GM12878 (cell line): Measurements from ENCODE around the gene TSC22D4. TPM values are rescaled to one million over a fixed set of nuclear protein-coding genes. Genes with fewer than 3 reads are reported as not detected.
A peak's percentile ranks its signal among the peaks of the same experiment; 100 is the strongest.

ENCODE experiments used
- ATAC-seq: fragments of 200-7000 bp; cut with Tn5 transposase; 3 replicates; pipeline ENCODE4 v1.9.1; 2020; ENCODE audit warnings: mild to moderate bottlenecking, moderate library complexity
- BruUV-seq: library from RNA; stranded (reverse); fragments of 400-500 nt; replicated peaks from 2 replicates; lab custom pipeline; 2021; lab: Mats Ljungman, UMichigan
- CTCF ChIA-PET: fragments of 300-600 bp; sonication (Branson Sonifier 250); formaldehyde crosslinking; extraction: SDS; loops from one replicate; lab custom pipeline; 2021; ENCODE audit warnings: inconsistent platforms; lab: Yijun Ruan, JAX
- POLR2A ChIA-PET: fragments of 350-600 bp; formaldehyde crosslinking; extraction: SDS; loops from one replicate; lab custom pipeline; 2021; ENCODE audit warnings: inconsistent platforms; lab: Charles Lee
- RAD21 ChIA-PET: fragments of 300-600 bp; sonication (Branson Sonifier 250); formaldehyde crosslinking; loops from one replicate; lab custom pipeline; 2023; ENCODE audit warnings: antibody characterized with exemption; ENCODE audit not compliant: unreplicated experiment; lab: Charles Lee
- SMC1A ChIA-PET: fragments of 300-600 bp; sonication (Branson Sonifier 250); formaldehyde crosslinking; loops from one replicate; lab custom pipeline; 2023; ENCODE audit not compliant: unreplicated experiment, uncharacterized antibody; lab: Charles Lee
- DNase-seq: peaks from one replicate; pipeline ENCODE4 v3.0.0-alpha.2; 2011; ENCODE audit warnings: low read depth, low spot score
- FAIRE-seq: peaks from 3 replicates; lab custom pipeline; 2011; peaks lifted over from hg19 to GRCh38; lab: Jason Lieb, UNC
- H2AFZ ChIP-seq: 2 replicates; pipeline ENCODE4 v1.6.0; 2011; ENCODE audit warnings: low read depth, low read length, control low read depth; ENCODE audit not compliant: control insufficient read depth
- H3K27ac ChIP-seq: 2 replicates; pipeline ENCODE4 v1.5.1; 2011; ENCODE audit warnings: control low read depth; ENCODE audit not compliant: control insufficient read depth, insufficient read depth
- H3K27me3 ChIP-seq, 2 experiments: replicated peaks in 1 of 2; 2 replicates each; pipeline versions ENCODE4 v1.6.0 to v1.6.1; 2011; ENCODE audit warnings: low read length in 1 of 2; ENCODE audit not compliant: control insufficient read depth in 2 of 2, insufficient read depth in 2 of 2
- H3K36me3 ChIP-seq, 2 experiments: 2 replicates each; pipeline ENCODE4 v1.5.1; 2011; ENCODE audit warnings: low read length in 1 of 2; ENCODE audit not compliant: control insufficient read depth in 2 of 2, insufficient read depth in 2 of 2
- H3K4me1 ChIP-seq: 2 replicates; pipeline ENCODE4 v1.6.1; 2011; ENCODE audit warnings: mild to moderate bottlenecking, low read length, moderate library complexity, mixed read lengths; ENCODE audit not compliant: control insufficient read depth, insufficient read depth
- H3K4me2 ChIP-seq: 2 replicates; pipeline ENCODE4 v1.6.0; 2011; ENCODE audit warnings: control low read depth; ENCODE audit not compliant: control insufficient read depth, insufficient read depth
- H3K4me3 ChIP-seq: fragments of 200-600 bp; sonication (generic); 2 replicates; pipeline ENCODE4 v1.5.1; 2016
- H3K79me2 ChIP-seq: 2 replicates; pipeline ENCODE4 v1.6.0; 2011; ENCODE audit warnings: low read length; ENCODE audit not compliant: control insufficient read depth, insufficient read depth
- H3K9ac ChIP-seq: 2 replicates; pipeline ENCODE4 v1.8.0; 2011; ENCODE audit warnings: low read length, control low read depth, mixed read lengths; ENCODE audit not compliant: control insufficient read depth, insufficient read depth
- H3K9me3 ChIP-seq: replicated peaks from 3 replicates; pipeline ENCODE4 v1.5.1; 2011; ENCODE audit warnings: mild to moderate bottlenecking, low read length; ENCODE audit not compliant: control insufficient read depth, insufficient read depth
- H4K20me1 ChIP-seq: 2 replicates; pipeline ENCODE4 v1.6.0; 2011; ENCODE audit not compliant: control insufficient read depth, insufficient read depth
- ATF2 ChIP-seq: IDR thresholded peaks from 2 replicates; pipeline ENCODE4 v1.6.1; 2012; ENCODE audit warnings: low read length, inconsistent platforms
- ATF3 ChIP-seq: IDR thresholded peaks from 2 replicates; pipeline ENCODE4 v1.6.1; 2011; ENCODE audit warnings: low read depth, mild to moderate bottlenecking, low read length, moderate library complexity, borderline replicate concordance; ENCODE audit errors: extremely low read depth
- CHD4 ChIP-seq: fragments of 200-600 bp; sonication (generic); IDR thresholded peaks from 2 replicates; pipeline ENCODE4 v1.6.1; 2016; ENCODE audit warnings: mild to moderate bottlenecking
- E2F4 ChIP-seq: IDR thresholded peaks from 2 replicates; pipeline ENCODE4 v1.6.1; 2012; ENCODE audit warnings: low read depth, low read length, improper control_type of control experiment
- EED ChIP-seq: sonication (generic); IDR thresholded peaks from 2 replicates; pipeline ENCODE4 v1.6.1; 2016; ENCODE audit warnings: antibody characterized with exemption, low read depth
- ETV6 ChIP-seq, 2 experiments: fragments of 450-650 bp in 1 of 2; IDR thresholded peaks in 1 of 2; conservative IDR thresholded peaks in 1 of 2; 2 replicates each; pipeline ENCODE4 v1.6.1; 2014; ENCODE audit warnings: antibody characterized with exemption in 1 of 2, borderline replicate concordance in 1 of 2, low read depth in 1 of 2, mild to moderate bottlenecking in 1 of 2, moderate library complexity in 1 of 2
- IKZF1 ChIP-seq: fragments of 450-650 bp; conservative IDR thresholded peaks from 2 replicates; pipeline ENCODE4 v1.6.1; 2017; ENCODE audit warnings: antibody characterized with exemption, mild to moderate bottlenecking
- IKZF2 ChIP-seq, 2 experiments: fragments of 450-650 bp; IDR thresholded peaks; 2 replicates each; pipeline ENCODE4 v1.6.1; 2017; ENCODE audit warnings: mild to moderate bottlenecking in 2 of 2, moderate library complexity in 2 of 2
- IRF4 ChIP-seq: IDR thresholded peaks from 2 replicates; pipeline ENCODE4 v1.6.1; 2011; ENCODE audit warnings: low read depth, low read length
- MTA2 ChIP-seq: fragments of 450-650 bp; IDR thresholded peaks from 2 replicates; pipeline ENCODE4 v1.6.1; 2016; ENCODE audit warnings: low read depth, mild to moderate bottlenecking, moderate library complexity
- NFXL1 ChIP-seq: fragments of 450-650 bp; IDR thresholded peaks from 2 replicates; pipeline ENCODE4 v1.6.1; 2017; ENCODE audit warnings: antibody characterized with exemption, mild to moderate bottlenecking, borderline replicate concordance
- NR2F1 ChIP-seq: fragments of 450-650 bp; conservative IDR thresholded peaks from 2 replicates; pipeline ENCODE4 v1.6.1; 2017; ENCODE audit warnings: mild to moderate bottlenecking
- PKNOX1 ChIP-seq: fragments of 450-650 bp; IDR thresholded peaks from 2 replicates; pipeline ENCODE4 v1.6.1; 2016; ENCODE audit warnings: mild to moderate bottlenecking
- RUNX3 ChIP-seq: IDR thresholded peaks from 2 replicates; pipeline ENCODE4 v1.6.1; 2012; ENCODE audit warnings: low read length, inconsistent platforms
- SIN3A ChIP-seq: IDR thresholded peaks from 2 replicates; pipeline ENCODE4 v1.6.1; 2012; ENCODE audit warnings: low read depth, low read length, improper control_type of control experiment
- SPI1 ChIP-seq: IDR thresholded peaks from 2 replicates; pipeline ENCODE4 v1.6.1; 2011; ENCODE audit warnings: low read depth, mild to moderate bottlenecking, low read length, moderate library complexity, borderline replicate concordance; ENCODE audit not compliant: insufficient read depth
- SREBF1 ChIP-seq: IDR thresholded peaks from 2 replicates; pipeline ENCODE4 v1.6.1; 2012; ENCODE audit warnings: mild to moderate bottlenecking, low read length
- STAT3 ChIP-seq: IDR thresholded peaks from 2 replicates; pipeline ENCODE4 v1.6.1; 2011; ENCODE audit warnings: low read depth, low read length, improper control_type of control experiment
- SUPT20H ChIP-seq: IDR thresholded peaks from 2 replicates; pipeline ENCODE4 v1.6.1; 2011; ENCODE audit warnings: low read depth, mild to moderate bottlenecking, low read length, moderate library complexity, borderline replicate concordance; ENCODE audit not compliant: control insufficient read depth
- WGBS: methylation state at CpG from one replicate; pipeline ENCODE4 v1.1.6; 2016; ENCODE audit warnings: low lambda C conversion rate; ENCODE audit not compliant: insufficient replicate concordance, insufficient coverage; ENCODE audit errors: missing lambda C conversion rate; 5-methylcytosine and 5-hydroxymethylcytosine counted together
- in situ Hi-C: fragments of 300-500 bp; cut with MboI; formaldehyde crosslinking; loops from 9 replicates; pipeline ENCODE4 v1.14.3; 2018; ENCODE audit warnings: mixed read lengths
- intact Hi-C: fragments of 100-400 bp; cut with micrococcal nuclease; formaldehyde crosslinking; loops from one replicate; pipeline ENCODE4 v1.14.2; 2022; ENCODE audit not compliant: unreplicated experiment
- polyA plus RNA-seq, 11 experiments: library from polyadenylated mRNA; depleted of rRNA in 4 of 11; unstranded in 6 of 11; stranded (reverse) in 5 of 11; fragments of >200 nt; fragmentation: Nextera tagmentation in 4 of 11; fragmentation: Illumina TruSeq in 1 of 11; extraction: Ambion mirVana in 4 of 11; extraction: Trizol in 1 of 11; gene quantifications; 1 replicate in 1 of 11; 2 replicates in 10 of 11; pipeline versions ENCODE4 v1.2.1 to v1.2.3, GENCODE V29; 2011 to 2016; ENCODE audit warnings: inconsistent platforms in 2 of 11, missing spikeins in 2 of 11, low read depth in 1 of 11
- total RNA-seq, 4 experiments: library from RNA; depleted of rRNA in 3 of 4; stranded (reverse); fragments of >200 nt in 3 of 4; fragmentation: Illumina TruSeq in 1 of 4; extraction: Trizol in 1 of 4; gene quantifications; 2 replicates each; pipeline versions ENCODE4 v1.2.1 to v1.2.3, GENCODE V29; 2013 to 2021

The TSC22D4 gene
- total and polyA plus RNA-seq, 10 of the 15 experiments (the other 5 are each of a cell fraction or from before 2014, with no cell fraction given): 0.50 to 65.7 (median 24.4) TPM

- Histone ChIP-seq H3K27ac (peak overlapping the region; percentile 38), H2AFZ (no peak overlapping the region)
- TF ChIP-seq E2F4 (no peak), NR2F1 (no peak), ATF2 (no peak), SPI1 (peak; percentile 10; the same call in 1 of the 2 replicates), ETV6 (conservative IDR thresholded peaks at IDR 0.05 in 1 of 2, IDR thresholded peaks at IDR 0.05 in 1 of 2; ENCODE audit: borderline replicate concordance in 1 of 2, low read depth in 1 of 2) (no peak), SIN3A (no peak), STAT3 (no peak), EED (0 out of 2 replicates have a peak, but pooled peaks have one; percentile 34), ATF3 (no peak), MTA2 (0 out of 2 replicates have a peak, but pooled peaks have one; percentile 21), IKZF1 (peak; percentile 70), NFXL1 (no peak), RUNX3 (peak; percentile 11; the same call in 1 of the 2 replicates), PKNOX1 (no peak), SUPT20H (no peak), IKZF2 (IDR thresholded peaks at IDR 0.05) (peak; percentile 48 to 49; a peak in 2 of 4 replicates), CHD4 (no peak), IRF4 (no peak), SREBF1 (no peak)
Measured at GRCh38 chr7:100472854-100473499, 6.0 kb downstream of the TSC22D4 start.

More at GRCh38 chr7:100472854-100473499, 6.0 kb downstream of the TSC22D4 start:
- intact Hi-C loops (loop anchor here (10.0 kb wide), 1 partner anchor 222 kb away; the partner anchor contains the start of gene GIGYF1), in situ Hi-C loops (loop anchor here (5.0 to 25.0 kb wide), 4 partner anchors 84 to 382 kb away; partner anchors contain the start of genes GIGYF1 and SLC12A9)
- peaks cover 24% of the 10 kb centered on the region for H3K4me1 ChIP-seq
- CTCF ChIA-PET: interaction anchor here (1.0 to 5.4 kb wide), 3 partner anchors 9 to 233 kb away, joined by 5 to 37 read pairs (median 7); partner anchors contain the start of gene POP7
- no peaks in the 10 kb centered on the region for H3K9me3 ChIP-seq
- peak; percentile 7; the same call in 2 of the 3 replicates for ATAC-seq
- POLR2A ChIA-PET: interaction anchor here (0.6 to 1.8 kb wide), 6 partner anchors 17 to 643 kb away, joined by 3 to 8 read pairs (median 4); partner anchors contain the start of genes FBXO24 and LRCH4
- no peaks in the 10 kb centered on the region for H3K27me3 ChIP-seq
- SMC1A ChIA-PET: interaction anchor here (0.7 to 2.7 kb wide), 4 partner anchors 13 to 218 kb away, joined by 3 to 12 read pairs (median 4); no protein-coding TSS in a partner anchor
- DNase-seq: no peak
- H3K36me3 ChIP-seq: peaks cover 2 to 12% of the 10 kb centered on the region in 2 experiments; a peak in 3 of 4 replicates
- peaks cover 47% of the 10 kb centered on the region for H3K79me2 ChIP-seq
- FAIRE-seq: peak; percentile 68
- H4K20me1 ChIP-seq: peaks cover 4% of the 10 kb centered on the region; the same call in 1 of the 2 replicates
- BruUV-seq: no TSS peak
- WGBS: 28% methylated on average over 13 of the region's 14 CpGs
- RAD21 ChIA-PET: interaction anchor here (1.0 to 1.3 kb wide), 2 partner anchors 86 kb away, joined by 3 to 8 read pairs; no protein-coding TSS in a partner anchor
- peak overlapping the region; percentile 36 for H3K4me2 ChIP-seq
- no peak overlapping the region for H3K9ac ChIP-seq
- peak overlapping the region; percentile 43 for H3K4me3 ChIP-seq
